Stimulated activated CD4-positive, alpha-beta T cell treated with anti-CD3 and anti-CD28 coated beads, TNF-alpha, amount 100 ng/mL, for 4 hours (primary cell): ENCODE results near the gene MAP1B.

Experiments used
- DNase-seq, 3 experiments: peaks; one replicate each; pipeline ENCODE4 v3.0.0-alpha.2; 2020; ENCODE audit warnings: low read depth in 3 of 3

Gene MAP1B

DNA sequence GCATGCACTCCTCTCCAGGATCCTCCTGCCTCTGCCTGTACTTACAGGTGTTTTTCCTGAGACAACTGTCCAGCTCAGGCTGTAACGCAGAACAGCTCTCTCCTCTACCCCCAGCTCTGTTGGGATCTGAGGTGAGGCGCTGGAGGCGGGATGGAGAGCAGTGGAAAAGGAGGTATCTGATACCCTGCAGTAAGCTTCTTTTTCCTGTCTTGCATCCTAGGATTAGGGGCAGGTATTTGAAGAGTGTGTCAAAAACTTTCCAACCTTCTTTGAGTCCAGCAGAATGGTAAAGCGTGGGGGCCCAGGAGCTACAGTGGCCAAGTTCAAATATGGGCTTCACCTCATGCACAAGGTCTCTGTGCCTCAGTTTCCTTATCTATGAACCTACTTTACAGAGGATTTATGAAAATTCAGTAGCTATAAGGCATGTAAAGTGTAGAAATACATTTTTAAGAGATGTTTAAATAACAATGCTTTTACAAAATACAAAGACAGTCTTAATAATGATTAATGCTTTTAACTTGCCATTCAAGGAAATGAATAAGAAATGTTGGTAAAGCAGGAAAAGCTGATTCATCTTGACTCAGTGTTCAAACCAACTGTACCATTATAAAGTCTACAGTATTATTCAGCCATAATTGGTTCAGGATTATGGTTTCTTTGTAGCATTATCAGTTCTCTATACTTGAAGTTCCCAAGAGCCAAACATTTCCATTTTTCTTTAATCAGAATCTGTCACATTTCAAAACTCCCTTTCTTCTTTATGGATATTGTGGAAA is 26.1 kb downstream of the MAP1B start:
- DNase-seq, result no peak

DNA sequence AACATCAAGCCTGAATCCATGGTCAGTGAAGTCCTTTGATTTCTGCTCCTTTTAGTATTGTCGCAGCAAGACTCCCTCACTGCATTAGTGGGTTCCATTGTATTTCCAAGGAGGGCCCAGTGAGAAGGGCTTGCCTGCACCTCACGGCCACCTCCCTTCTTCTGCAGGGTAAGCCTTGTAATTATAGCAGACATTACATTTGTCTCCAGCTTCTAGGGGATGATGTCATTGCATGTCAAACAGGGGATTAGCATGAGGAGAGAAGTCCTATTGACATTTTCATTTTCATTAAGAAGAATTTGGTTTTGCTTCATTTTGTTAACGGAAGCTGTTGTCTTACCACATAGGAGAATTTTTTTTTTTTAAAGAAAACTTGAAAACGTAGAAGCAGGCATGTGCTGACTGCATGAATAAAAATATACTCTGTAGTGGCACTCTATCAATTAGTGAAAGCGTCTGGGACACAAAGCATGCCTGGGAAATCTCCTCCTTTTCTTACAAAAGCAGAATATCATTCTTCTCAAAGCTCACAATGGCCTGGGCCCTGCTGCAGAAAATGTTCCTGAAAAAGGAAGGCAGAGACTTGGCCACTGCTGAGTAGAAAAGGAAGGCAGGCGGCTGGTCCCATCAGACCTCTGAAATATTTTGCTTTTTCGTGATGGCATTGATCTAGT is 27.1 kb downstream of the MAP1B start:
- DNase-seq, result no peak

DNA sequence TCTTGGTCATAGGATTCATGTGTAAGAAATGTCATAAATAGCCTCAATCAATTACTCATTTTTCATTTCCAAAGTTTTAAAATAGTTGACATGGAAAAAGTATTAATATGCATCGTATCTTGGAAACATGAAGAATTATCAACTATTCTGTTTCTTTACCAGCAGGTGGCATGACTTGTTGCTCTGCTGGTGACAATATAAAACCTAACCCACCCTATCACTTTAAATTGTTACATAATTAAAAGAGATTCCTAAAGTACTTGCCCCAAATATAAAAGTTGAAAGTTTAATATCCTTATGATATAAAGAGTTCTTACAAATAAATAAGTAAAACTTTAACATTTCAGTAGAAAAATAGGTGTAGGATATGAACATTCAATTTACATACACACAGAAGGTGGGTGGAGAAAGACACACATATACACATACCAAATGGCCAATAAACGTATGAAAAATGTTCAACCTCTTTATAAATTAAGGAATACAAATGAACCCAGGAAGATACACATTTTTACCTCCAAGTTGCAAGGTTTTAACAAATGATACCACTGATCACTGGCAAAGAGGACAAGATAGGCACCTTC is 30.6 kb downstream of the MAP1B start:
- no peak for DNase-seq

DNA sequence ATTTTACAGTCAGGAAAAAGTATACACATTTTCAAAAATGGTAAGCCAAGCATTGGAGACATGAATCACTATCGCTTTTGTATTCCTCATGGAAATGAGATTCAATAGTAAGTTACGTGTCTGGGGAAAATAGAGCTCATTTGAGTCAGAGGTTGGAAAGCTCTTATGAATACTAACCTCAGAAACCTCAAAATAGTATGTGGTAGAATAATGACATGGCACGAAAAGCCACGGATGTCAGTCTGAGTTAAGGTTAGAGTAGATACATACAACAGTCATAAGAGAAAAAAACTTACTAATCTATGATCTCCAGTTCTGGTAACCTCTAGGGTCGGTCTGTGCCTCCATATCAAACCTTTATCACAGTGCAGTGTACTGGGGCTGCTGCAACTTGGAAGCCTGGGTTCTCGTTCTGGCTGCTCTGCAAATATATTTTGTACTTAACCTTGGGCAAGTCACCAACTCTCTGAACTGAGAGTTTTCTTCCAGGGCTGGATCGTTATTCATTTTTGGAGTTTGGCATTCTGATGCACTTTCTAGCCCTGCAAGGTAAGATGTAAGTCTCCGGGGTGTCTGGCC is 31.8 kb downstream of the MAP1B start:
- no peak for DNase-seq

DNA sequence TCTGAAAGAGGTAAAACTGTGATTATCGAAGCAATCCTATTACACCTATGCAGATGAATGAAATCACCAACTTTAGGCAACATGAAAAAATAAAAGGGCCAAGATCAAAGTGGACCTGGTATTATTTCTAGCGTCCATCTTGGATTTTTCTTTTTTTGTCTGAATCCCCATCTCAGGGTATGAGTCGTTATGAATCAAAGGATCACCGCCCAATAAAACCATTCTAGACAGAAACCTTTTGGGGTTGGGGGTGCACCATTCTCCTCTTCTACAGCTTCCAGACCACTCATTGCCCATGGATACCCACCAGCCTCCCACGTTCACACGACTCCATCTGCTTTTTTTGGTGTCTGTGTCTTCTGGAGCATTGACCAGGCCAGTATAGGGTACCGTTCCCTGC is 33.4 kb downstream of the MAP1B start:
- no peak for DNase-seq

DNA sequence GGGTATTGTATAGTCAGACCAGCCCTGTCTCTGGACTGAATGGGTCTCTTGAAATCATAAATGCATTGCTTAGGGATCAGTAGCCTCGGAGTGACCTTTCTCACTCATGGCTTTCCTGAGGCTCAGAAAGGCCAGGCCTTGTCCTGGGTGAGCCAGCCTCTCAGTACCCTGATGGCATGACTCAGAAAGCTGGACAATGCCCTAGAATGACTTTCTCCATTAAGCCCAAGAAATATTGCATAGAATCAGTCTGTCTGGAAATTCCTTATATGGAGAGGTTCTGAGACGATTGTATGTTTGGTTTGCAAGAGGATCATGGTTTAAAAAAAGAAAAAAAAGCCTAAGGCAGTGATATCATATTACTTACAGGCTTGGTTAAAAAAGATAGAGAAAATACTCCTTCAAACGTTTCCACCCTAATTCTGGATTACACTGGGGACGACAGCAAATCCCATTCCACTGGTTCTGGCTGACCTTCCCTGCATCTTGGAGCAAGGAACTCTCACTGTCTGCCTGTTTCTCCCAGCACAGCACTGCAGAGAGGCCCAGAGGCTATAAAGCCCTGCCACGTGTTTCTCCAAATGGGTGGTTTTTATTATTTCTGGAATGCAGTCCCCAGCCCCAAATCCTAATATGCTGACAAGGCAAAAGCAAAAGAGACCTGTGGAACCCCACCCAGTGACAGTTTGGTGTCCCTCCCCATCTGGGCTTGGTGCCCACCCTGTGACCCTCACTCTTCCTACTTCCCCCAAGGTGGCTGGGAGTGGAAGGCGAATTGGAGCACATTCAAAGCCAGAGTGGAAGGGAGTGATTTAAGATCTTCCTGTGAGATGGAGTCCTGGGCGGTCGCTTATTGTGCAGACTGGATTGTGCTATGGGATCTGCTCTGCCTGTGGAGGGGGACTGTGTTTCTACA is 34.4 kb downstream of the MAP1B start:
- DNase-seq, result no peak

DNA sequence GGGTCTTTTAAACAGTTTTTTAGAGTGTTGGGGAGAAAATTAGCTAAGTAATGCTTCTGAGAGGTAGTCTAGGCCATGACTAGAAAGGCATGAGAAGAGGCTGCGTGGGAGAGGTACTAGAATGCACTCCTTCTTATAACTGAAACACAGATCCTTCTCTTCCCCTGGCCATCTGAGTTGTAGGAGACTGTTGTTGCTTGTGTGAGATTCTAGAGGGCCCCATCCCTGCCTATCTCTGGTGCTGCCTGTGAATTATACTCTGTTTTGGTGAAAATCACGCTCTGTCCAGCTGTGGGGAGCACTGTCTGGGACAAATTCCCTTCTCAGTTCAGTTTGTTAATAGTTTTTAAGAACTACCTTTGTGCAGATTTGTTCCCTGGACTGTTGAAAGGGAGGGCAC is 37.5 kb downstream of the MAP1B start:
- DNase-seq, result no peak

DNA sequence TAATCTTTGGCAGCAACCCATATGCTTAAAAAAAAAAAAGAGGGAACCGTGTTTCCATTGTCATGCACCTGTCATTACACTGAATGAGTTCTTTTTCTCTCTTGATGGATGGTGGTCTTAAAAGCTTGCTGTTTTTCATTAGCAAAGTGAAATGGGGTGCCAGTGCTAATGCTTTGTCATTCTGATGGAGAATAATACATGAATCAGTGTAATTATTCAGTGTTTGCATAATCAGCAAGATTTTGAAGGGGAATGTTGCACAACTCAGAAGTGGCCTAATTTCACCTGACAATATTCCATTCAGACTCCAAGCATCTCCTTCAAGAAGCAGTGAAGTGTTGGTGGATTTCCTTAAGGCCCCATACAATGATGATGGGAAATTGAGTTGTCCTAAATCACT is 38.1 kb downstream of the MAP1B start:
- DNase-seq, result no peak

DNA sequence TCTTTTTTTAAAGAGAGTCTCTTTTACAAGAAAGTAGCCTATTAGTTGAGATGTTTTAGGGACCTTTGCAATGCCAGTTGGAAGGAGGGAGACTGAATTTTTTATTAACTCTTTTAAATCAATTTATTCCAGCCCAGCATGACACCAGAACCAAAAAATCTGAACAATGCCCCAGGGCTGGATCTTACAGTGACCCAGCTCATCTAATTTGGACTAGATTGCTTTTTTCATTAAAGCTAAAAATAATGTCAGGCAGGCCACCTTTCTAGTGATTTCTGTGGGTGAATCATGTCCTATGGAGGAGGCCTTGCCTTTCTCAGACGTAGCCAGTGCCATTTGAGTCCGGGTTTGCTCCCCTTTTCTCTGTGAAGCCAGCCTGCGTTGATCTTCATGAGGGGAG is 38.8 kb downstream of the MAP1B start:
- no peak for DNase-seq

DNA sequence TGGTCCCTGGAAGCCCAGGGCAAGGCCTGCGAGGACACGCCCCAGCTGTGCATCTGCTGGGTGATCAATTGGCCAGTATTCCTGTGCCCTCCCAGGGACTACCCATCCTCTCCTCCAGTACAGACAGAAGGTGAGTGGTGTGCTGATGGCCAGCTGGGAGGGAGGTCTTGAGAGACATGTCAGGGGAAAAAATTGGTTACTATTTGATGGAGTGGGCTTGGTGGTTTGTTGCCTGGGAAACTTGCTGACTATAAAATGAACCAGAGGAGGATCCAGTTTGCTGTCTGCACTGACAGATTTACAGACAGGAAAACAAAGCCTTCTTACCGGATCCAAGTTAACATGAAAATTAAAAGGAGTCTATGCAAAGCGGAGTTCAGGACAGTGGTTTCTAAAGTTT is 40.3 kb downstream of the MAP1B start:
- DNase-seq, result no peak

DNA sequence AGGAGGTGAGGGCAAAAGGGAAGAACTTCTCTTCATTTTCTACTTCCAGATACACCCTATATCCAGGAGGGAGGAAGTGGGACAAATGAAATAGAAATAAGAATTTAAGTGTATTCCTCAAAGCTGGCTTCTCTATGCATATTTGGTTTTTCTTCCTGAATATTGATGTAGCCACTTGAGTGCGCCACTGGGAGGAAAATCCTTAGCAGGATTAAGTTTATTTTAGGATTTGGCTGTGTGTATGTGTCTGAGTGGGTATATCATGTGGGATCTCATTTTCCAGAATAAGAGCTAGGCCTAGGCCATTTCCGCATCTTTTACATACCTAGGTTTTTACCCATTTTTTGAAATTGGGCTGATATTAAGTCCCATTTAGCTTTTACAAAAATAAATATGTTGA is 42.5 kb downstream of the MAP1B start:
- DNase-seq, result no peak

DNA sequence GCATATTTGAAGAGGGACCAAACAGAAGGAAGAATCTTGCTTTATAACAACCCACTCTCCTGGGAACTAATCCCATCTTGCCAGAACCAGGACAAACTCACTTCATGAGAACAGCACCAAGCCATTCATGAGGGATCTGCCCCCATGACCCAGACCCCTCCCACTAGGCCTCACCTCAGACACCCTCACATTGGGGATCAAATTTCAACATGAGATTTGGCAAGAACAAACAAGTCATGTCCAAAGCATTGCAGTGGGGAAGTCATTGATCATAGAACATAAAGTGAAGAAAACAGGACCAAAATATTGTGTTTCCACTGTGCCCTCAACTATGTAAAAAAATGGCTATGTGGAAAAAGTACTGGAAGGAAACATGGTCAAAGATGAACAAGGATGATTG is 43.9 kb downstream of the MAP1B start:
- no peak for DNase-seq

DNA sequence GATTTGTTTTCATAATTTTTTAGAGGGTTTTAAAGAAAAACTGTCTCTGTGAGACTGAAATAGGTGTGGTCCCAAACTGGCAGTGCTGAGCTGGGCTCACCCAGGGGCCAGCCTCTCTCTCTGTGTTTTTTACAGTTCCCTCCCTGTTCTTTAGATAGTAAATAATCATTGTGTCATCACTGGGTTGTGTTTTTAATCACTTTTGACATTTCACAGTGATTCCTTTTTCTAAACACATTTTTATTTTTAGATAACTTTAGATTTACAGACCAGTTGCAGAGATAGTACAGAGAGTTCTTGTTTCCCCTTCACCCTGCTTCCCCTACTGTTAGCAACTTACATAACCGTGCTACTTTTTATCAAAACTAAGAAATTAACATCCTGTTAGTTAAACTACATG is 44.4 kb downstream of the MAP1B start:
- DNase-seq, result no peak

DNA sequence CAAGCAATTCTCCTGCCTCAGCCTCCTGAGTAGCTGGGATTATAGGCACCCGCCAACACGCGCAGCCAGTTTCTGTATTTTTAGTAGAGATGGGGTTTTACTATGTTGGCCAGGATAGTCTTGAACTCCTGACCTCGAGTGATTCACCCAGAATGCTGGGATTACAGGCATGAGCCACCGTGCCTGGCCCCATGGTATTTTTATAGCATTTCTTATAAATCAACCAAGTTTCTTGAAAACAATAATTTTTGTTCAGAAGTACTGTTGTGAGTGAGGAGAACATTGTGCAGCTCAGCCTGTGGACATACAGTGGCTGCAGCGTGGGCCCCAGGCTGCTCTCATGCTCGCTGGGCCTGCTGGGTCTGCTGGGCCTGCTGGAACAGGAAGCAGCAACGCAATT is 45.3 kb downstream of the MAP1B start:
- no peak for DNase-seq

DNA sequence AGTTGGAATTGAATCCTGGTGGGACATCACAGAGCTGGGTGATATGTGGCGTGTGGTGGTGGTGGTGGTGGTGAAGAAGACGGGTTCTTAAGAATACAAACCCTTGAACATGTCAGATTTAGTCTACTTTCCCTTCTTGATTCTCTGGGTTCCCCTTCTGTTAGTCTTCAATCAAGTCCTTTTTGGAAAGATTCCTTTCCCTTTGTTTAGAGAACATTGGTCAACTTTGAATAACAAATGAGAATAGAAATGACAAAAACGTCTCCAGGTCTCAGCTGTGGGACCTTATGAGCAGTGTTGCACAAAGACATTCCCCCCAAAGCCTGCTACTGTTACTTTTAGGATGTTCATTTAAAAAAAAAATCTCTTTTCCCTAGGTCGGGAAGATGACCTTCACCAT is 46.3 kb downstream of the MAP1B start:
- no peak for DNase-seq

DNA sequence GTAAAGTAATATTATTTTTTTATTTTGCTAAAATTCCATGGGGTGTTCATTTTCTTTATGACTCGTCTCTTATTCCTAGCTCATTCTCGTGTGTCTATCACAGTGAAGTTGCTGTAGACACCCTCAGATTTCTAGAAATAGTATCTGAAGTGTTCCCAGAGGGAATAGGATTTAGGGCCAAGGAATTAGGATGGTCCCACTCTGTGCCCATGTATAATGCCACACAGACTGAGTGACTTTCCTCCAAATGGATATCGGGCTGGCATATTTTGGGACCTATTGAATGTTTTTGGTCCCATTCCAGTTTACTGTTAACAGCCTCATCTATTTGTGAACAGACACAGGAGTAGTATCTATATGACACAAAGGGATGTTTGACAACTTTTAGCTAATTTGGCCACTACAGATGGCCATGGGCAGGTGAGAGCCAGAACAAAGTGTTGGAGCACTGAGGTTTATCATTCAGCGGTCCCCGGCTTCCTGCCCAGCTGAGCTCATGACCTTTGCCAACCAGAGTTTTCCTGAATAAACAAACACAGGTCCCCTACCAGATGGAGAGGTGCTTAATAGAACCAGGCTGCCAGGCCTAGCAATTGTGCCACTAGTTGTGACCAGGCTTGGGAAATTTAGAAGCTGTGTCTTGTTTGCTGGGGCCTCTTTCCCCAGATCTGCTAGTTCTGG is 46.9 kb downstream of the MAP1B start:
- no peak for DNase-seq

DNA sequence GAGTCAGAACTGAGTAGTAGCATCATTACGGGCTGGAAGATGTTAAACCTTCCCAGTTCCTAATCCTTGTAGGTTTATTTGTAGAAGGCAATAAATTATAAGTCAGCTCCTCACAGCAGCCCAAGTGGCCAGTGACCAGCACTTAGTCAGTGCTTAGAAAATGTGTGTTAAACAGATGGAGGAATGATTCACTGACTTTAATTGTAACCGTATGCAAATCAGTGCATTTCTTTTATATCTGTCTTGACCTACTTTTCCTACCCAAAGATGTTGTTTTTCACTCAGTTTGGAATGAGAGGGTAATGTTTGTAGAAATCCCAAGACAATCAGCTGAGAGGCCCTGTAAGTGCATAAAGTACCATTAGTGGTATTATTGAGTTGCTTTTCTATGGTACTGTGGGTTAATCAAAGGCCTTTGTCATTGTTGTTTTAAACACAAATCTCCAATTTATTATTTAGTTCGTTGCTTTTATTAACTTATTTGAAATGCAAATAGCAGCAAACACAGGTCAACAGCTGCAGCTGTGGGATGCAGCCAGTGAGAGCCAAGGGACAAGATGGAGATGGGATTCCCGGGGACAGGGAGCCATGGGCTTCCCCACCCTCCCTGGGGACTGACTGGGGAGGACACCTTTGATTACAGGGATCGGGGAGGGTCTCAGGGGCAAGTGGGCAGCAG is 49.8 kb downstream of the MAP1B start:
- no peak for DNase-seq

DNA sequence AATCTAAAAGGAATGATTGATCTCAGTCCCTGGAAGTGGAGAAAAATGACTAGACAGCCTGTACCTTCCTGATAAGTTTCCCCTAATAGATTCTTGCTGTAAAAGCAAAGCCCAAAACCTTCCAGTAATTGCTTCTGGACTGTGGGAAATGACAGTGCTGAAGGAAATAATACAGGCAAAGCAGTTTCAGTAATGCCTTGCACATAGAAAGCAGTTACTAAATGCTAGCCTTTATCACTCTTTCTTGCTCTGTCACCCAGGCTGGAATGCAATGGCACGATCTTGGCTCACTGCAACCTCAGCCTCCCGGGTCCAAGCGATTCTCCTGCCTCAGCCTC is 50.3 kb downstream of the MAP1B start:
- no peak for DNase-seq

DNA sequence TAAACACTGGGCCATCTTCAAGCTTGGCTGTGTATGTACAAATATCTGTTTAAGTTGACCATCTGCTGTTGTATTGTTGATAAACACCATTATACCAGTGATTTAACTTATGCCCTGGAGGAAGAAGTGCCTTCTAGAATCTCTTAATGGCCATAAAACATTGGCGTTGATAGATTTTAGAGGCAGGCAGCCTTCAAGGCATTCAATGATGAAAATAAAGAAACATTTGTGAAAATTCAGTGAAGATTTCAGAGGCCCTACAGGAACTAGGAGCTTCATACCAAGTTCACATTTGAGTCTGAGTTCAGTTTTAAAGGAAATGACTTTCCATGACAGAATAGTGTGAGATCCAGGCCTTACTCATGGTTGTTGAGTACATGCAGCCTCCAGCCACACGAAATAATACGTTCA is 52.2 kb downstream of the MAP1B start:
- DNase-seq, result no peak

DNA sequence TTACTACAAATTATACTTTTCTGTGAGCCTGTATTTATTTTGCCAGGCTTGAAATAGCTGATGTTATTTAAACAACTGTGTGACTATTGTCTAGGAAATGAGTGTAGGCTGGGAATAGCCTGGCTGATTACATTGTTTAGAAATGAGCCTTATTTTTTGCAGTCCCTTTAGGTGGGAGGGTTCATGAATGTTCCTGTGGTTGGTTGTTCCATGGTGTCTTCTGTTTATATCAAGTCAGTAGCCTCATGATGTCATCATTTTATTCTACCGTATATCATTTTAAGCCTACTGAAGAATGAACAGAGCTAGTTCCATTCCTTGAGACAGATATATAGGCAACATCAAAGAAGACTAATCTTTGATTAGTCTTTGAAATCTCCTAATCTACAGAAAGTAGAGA is 53.1 kb downstream of the MAP1B start:
- DNase-seq, result no peak

DNA sequence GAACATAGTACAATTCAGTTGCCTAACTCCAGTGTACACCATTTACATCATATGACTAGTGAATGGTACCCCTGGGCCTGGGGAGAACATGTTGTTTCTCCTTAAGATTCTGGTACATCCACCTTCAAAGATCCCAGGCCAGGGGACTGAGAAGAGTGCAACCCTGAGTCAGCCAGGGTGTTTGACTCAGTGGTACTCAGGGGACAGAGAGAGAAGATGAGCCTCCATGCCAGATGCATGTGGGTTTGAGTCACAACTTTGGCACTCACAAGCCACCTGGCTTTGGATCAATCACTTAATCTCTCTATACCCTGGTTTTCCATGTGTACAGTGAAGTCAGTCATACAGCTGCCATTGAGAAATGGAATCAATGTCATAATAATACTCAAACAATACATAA is 53.7 kb downstream of the MAP1B start:
- no peak for DNase-seq
